ENCODE results near the gene DDX18. TPM values are rescaled to one million over a fixed set of nuclear protein-coding genes. Genes with fewer than 3 reads are reported as not detected.

Gene DDX18
- total and polyA plus RNA-seq, 10 of the 15 experiments (the other 5 are each of a cell fraction or from before 2014, with no cell fraction given), result 54.3 to 110 (median 74.9) TPM

DNA sequence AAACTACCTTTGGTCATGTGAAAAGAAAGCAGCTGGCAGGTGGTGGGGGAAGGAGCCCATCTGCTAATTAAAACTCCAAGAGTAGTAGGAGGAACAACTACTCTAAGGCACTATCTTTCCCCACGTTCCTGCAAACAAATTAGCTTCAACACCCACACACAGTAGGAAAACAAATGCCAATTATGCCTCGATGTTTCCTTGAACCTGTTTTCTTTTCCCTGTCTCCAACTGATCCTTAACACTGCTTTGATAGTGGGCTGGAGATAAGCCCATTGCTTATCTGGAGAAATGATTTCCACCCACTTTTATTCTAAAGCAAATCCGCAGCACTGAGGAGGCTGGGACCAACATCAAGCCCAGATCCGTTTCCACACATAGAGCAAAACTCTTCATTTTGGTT is 36.0 kb downstream of the DDX18 start:
- FAIRE-seq, result no peak
- POLR2A ChIA-PET, result no interaction called here
- no peak for TF ChIP-seq TCF7 (IDR thresholded peaks at IDR 0.05; ENCODE audit: borderline replicate concordance)
- no peak for TF ChIP-seq SRF (IDR thresholded peaks at IDR 0.05; ENCODE audit: low read depth in 2 of 2, low read length in 2 of 2)
- no peak for TF ChIP-seq PAX8 (IDR thresholded peaks at IDR 0.05)
- TF ChIP-seq, protein P1, sequence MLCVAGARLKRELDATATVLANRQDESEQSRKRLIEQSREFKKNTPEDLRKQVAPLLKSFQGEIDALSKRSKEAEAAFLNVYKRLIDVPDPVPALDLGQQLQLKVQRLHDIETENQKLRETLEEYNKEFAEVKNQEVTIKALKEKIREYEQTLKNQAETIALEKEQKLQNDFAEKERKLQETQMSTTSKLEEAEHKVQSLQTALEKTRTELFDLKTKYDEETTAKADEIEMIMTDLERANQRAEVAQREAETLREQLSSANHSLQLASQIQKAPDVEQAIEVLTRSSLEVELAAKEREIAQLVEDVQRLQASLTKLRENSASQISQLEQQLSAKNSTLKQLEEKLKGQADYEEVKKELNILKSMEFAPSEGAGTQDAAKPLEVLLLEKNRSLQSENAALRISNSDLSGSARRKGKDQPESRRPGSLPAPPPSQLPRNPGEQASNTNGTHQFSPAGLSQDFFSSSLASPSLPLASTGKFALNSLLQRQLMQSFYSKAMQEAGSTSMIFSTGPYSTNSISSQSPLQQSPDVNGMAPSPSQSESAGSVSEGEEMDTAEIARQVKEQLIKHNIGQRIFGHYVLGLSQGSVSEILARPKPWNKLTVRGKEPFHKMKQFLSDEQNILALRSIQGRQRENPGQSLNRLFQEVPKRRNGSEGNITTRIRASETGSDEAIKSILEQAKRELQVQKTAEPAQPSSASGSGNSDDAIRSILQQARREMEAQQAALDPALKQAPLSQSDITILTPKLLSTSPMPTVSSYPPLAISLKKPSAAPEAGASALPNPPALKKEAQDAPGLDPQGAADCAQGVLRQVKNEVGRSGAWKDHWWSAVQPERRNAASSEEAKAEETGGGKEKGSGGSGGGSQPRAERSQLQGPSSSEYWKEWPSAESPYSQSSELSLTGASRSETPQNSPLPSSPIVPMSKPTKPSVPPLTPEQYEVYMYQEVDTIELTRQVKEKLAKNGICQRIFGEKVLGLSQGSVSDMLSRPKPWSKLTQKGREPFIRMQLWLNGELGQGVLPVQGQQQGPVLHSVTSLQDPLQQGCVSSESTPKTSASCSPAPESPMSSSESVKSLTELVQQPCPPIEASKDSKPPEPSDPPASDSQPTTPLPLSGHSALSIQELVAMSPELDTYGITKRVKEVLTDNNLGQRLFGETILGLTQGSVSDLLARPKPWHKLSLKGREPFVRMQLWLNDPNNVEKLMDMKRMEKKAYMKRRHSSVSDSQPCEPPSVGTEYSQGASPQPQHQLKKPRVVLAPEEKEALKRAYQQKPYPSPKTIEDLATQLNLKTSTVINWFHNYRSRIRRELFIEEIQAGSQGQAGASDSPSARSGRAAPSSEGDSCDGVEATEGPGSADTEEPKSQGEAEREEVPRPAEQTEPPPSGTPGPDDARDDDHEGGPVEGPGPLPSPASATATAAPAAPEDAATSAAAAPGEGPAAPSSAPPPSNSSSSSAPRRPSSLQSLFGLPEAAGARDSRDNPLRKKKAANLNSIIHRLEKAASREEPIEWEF (IDR thresholded peaks at IDR 0.05; ENCODE audit: insufficient replicate concordance, low read depth, low read length), result no peak
- no peak for TF ChIP-seq IRF4 (IDR thresholded peaks at IDR 0.05; ENCODE audit: low read depth, low read length)
- no peak for TF ChIP-seq RAD51 (IDR thresholded peaks at IDR 0.05)
- no peak for TF ChIP-seq PBX3 (IDR thresholded peaks at IDR 0.05; ENCODE audit: insufficient replicate concordance, low read depth, low read length)
- TF ChIP-seq, protein P2, sequence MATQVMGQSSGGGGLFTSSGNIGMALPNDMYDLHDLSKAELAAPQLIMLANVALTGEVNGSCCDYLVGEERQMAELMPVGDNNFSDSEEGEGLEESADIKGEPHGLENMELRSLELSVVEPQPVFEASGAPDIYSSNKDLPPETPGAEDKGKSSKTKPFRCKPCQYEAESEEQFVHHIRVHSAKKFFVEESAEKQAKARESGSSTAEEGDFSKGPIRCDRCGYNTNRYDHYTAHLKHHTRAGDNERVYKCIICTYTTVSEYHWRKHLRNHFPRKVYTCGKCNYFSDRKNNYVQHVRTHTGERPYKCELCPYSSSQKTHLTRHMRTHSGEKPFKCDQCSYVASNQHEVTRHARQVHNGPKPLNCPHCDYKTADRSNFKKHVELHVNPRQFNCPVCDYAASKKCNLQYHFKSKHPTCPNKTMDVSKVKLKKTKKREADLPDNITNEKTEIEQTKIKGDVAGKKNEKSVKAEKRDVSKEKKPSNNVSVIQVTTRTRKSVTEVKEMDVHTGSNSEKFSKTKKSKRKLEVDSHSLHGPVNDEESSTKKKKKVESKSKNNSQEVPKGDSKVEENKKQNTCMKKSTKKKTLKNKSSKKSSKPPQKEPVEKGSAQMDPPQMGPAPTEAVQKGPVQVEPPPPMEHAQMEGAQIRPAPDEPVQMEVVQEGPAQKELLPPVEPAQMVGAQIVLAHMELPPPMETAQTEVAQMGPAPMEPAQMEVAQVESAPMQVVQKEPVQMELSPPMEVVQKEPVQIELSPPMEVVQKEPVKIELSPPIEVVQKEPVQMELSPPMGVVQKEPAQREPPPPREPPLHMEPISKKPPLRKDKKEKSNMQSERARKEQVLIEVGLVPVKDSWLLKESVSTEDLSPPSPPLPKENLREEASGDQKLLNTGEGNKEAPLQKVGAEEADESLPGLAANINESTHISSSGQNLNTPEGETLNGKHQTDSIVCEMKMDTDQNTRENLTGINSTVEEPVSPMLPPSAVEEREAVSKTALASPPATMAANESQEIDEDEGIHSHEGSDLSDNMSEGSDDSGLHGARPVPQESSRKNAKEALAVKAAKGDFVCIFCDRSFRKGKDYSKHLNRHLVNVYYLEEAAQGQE (IDR thresholded peaks at IDR 0.05; ENCODE audit: low read depth, low read length), result no peak
- no peak for TF ChIP-seq IKZF2 (IDR thresholded peaks at IDR 0.05)
- TF ChIP-seq, protein P3, sequence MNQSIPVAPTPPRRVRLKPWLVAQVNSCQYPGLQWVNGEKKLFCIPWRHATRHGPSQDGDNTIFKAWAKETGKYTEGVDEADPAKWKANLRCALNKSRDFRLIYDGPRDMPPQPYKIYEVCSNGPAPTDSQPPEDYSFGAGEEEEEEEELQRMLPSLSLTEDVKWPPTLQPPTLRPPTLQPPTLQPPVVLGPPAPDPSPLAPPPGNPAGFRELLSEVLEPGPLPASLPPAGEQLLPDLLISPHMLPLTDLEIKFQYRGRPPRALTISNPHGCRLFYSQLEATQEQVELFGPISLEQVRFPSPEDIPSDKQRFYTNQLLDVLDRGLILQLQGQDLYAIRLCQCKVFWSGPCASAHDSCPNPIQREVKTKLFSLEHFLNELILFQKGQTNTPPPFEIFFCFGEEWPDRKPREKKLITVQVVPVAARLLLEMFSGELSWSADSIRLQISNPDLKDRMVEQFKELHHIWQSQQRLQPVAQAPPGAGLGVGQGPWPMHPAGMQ (IDR thresholded peaks at IDR 0.05; ENCODE audit: borderline replicate concordance), result no peak
- no peak for TF ChIP-seq YY1 (IDR thresholded peaks at IDR 0.05; ENCODE audit: low read depth, low read length)
- no peak for TF ChIP-seq MYC (IDR thresholded peaks at IDR 0.05; ENCODE audit: insufficient read depth, insufficient read length, insufficient replicate concordance, low read length, severe bottlenecking)
- TF ChIP-seq EED (IDR thresholded peaks at IDR 0.05; ENCODE audit: low read depth), result no peak
- TF ChIP-seq GABPA (IDR thresholded peaks at IDR 0.05; ENCODE audit: low read depth), result no peak

More for the DNA sequence above, 36.0 kb downstream of the DDX18 start:
- peaks cover 0 to 4% of the 10 kb centered on the region in 2 experiments; a peak in 2 of 4 replicates for H3K27me3 ChIP-seq (replicated peaks in 1 of 2; ENCODE audit: control insufficient read depth in 2 of 2, insufficient read depth in 2 of 2, low read length in 1 of 2)
- ChIA-PET RAD21 (ENCODE audit: unreplicated experiment) (no interaction called here), CTCF (no interaction called here), SMC1A (ENCODE audit: uncharacterized antibody, unreplicated experiment) (no interaction called here)
- H3K27ac ChIP-seq (ENCODE audit: control insufficient read depth, insufficient read depth), result no peak overlapping the region
- in situ Hi-C loops (cut with MboI) (no loop called here), intact Hi-C loops (cut with micrococcal nuclease; ENCODE audit: unreplicated experiment) (no loop called here)
- H3K36me3 ChIP-seq (ENCODE audit: control insufficient read depth in 2 of 2, insufficient read depth in 2 of 2, low read length in 1 of 2), result no peaks in the 10 kb centered on the region
- no peaks in the 10 kb centered on the region for H3K79me2 ChIP-seq (ENCODE audit: control insufficient read depth, insufficient read depth, low read length)
- H4K20me1 ChIP-seq (ENCODE audit: control insufficient read depth, insufficient read depth), result no peaks in the 10 kb centered on the region
- no peaks in the 10 kb centered on the region for H3K4me1 ChIP-seq (ENCODE audit: control insufficient read depth, insufficient read depth, low read length)
- WGBS (ENCODE audit: insufficient coverage, insufficient replicate concordance, low lambda C conversion rate, missing lambda C conversion rate), result 9% methylated on average over 4 of the region's 4 CpGs
- no peak overlapping the region for H3K4me2 ChIP-seq (ENCODE audit: control insufficient read depth, insufficient read depth)
- H2AFZ ChIP-seq (ENCODE audit: control insufficient read depth, low read depth, low read length), result no peak overlapping the region
- H3K4me3 ChIP-seq, result no peak overlapping the region
- DNase-seq (ENCODE audit: low read depth, low spot score) (no peak), ATAC-seq (no peak)
- BruUV-seq (replicated peaks), result no TSS peak
- no peaks in the 10 kb centered on the region; the same call in 2 of the 3 replicates for H3K9me3 ChIP-seq (replicated peaks; ENCODE audit: control insufficient read depth, insufficient read depth, low read length)
- no peak overlapping the region for H3K9ac ChIP-seq (ENCODE audit: control insufficient read depth, insufficient read depth, low read length)
